Body of pancreas (tissue), 4 donors: Measurements from ENCODE around the gene TMF1.

Experiments used
- CTCF ChIP-seq, 7 experiments: fragments of 450-650 bp in 4 of 7; fragments of 200-600 bp in 3 of 7; sonication (generic) in 3 of 7; IDR thresholded peaks; one replicate each; pipeline ENCODE4 v1.5.1; 2016 to 2019; ENCODE audit warnings: antibody characterized with exemption in 7 of 7
- POLR2A ChIP-seq, 3 donors: fragments of 450-650 bp; IDR thresholded peaks; one replicate each; pipeline ENCODE4 v1.6.1; 2016; ENCODE audit warnings: antibody characterized with exemption in 3 of 3, mild to moderate bottlenecking in 2 of 3

GRCh38 chr3:69066121-69066520 is 14.0 kb upstream of the TMF1 start:
- no peak for TF ChIP-seq CTCF (IDR thresholded peaks at IDR 0.05)
- no peak for TF ChIP-seq POLR2A (IDR thresholded peaks at IDR 0.05)
